Thyroid gland (tissue), 4 donors: ENCODE measurements around the gene NXPH2.

Source experiments
- POLR2A ChIP-seq, 2 donors: fragments of 450-650 bp; IDR thresholded peaks; one replicate each; pipeline ENCODE4 v1.6.1; 2017; ENCODE audit warnings: antibody characterized with exemption in 2 of 2, mild to moderate bottlenecking in 2 of 2, moderate library complexity in 1 of 2
- TF ChIP-seq, protein P1 (sequence below), 6 experiments: fragments of 200-600 bp in 3 of 6; fragments of 450-650 bp in 3 of 6; sonication (generic) in 3 of 6; IDR thresholded peaks; one replicate each; pipeline ENCODE4 v1.5.1; 2016 to 2019; ENCODE audit warnings: antibody characterized with exemption in 6 of 6, mild to moderate bottlenecking in 2 of 6, inconsistent platforms in 1 of 6, moderate library complexity in 1 of 6

DNA sequence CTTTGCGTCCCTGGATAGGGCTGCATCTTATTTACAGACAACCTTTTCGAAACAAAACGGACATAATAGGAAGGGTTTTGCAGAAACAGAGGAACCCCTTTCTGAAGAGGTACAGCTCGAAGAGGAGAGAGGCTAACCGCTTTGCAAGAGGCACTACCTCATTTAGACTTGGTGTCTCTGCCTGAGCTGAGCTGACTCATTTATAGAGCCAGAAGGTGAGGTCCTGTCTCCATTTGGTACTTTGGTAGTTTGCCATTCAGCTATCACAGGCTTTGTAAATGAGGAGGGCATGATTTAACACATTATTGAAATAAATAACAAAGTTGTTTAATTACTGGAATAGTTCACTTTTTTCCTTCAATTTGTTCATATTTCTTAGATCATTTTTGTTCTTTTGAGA lies 2.2 kb upstream of the NXPH2 start:
- TF ChIP-seq, protein P1, sequence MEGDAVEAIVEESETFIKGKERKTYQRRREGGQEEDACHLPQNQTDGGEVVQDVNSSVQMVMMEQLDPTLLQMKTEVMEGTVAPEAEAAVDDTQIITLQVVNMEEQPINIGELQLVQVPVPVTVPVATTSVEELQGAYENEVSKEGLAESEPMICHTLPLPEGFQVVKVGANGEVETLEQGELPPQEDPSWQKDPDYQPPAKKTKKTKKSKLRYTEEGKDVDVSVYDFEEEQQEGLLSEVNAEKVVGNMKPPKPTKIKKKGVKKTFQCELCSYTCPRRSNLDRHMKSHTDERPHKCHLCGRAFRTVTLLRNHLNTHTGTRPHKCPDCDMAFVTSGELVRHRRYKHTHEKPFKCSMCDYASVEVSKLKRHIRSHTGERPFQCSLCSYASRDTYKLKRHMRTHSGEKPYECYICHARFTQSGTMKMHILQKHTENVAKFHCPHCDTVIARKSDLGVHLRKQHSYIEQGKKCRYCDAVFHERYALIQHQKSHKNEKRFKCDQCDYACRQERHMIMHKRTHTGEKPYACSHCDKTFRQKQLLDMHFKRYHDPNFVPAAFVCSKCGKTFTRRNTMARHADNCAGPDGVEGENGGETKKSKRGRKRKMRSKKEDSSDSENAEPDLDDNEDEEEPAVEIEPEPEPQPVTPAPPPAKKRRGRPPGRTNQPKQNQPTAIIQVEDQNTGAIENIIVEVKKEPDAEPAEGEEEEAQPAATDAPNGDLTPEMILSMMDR (IDR thresholded peaks at IDR 0.05): no peak
- no peak for TF ChIP-seq POLR2A (IDR thresholded peaks at IDR 0.05)
